Measurements from ENCODE around the gene SCARB1. TPM values are rescaled to one million over a fixed set of nuclear protein-coding genes. Genes with fewer than 3 reads are reported as not detected.

Gene SCARB1
- total and polyA plus RNA-seq, 2 of the 13 experiments (the other 11 are each of a cell fraction or from before 2014, with no cell fraction given), result 63.4 to 160 TPM

DNA sequence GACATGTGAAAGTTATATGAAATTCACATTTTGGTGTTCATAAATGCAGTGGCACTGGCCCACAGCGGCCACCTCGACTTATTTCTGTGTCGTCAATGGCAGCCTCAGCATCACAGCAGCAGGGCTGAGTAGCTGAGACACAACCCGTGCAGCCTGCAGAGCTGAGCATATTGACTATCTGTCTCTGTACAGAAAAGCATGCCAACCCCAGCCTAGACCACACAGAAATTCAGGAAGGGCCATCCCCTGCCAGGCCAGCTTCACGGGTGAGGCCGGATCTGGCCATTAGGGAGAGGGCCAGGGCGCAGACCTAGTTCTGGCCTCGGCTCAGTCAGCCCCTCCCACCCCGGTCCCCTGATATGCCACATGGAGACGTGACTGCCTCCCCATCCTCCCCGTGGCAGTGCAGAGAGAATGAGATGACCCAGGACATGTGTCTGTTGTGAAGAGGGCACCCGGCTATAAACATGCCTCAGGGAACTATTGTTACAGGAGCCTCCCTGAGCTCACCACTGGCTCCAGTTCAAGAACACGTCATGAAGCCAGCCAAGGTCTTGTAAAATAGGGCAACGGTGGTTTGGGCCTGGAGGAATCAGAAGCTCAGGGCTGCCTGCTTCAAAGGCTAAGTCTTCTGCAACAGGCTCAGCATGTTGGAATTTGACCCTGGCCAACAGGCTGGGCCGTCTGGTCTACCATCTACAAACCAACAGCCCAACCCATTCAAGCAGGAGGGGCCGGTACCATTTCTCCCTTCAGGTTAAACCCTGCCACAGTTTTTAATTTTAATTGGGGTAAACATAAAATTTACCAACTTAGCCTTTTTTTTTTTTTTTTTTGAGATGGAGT lies 25.5 kb downstream of the SCARB1 start (continued):
- TF ChIP-seq, protein P1, sequence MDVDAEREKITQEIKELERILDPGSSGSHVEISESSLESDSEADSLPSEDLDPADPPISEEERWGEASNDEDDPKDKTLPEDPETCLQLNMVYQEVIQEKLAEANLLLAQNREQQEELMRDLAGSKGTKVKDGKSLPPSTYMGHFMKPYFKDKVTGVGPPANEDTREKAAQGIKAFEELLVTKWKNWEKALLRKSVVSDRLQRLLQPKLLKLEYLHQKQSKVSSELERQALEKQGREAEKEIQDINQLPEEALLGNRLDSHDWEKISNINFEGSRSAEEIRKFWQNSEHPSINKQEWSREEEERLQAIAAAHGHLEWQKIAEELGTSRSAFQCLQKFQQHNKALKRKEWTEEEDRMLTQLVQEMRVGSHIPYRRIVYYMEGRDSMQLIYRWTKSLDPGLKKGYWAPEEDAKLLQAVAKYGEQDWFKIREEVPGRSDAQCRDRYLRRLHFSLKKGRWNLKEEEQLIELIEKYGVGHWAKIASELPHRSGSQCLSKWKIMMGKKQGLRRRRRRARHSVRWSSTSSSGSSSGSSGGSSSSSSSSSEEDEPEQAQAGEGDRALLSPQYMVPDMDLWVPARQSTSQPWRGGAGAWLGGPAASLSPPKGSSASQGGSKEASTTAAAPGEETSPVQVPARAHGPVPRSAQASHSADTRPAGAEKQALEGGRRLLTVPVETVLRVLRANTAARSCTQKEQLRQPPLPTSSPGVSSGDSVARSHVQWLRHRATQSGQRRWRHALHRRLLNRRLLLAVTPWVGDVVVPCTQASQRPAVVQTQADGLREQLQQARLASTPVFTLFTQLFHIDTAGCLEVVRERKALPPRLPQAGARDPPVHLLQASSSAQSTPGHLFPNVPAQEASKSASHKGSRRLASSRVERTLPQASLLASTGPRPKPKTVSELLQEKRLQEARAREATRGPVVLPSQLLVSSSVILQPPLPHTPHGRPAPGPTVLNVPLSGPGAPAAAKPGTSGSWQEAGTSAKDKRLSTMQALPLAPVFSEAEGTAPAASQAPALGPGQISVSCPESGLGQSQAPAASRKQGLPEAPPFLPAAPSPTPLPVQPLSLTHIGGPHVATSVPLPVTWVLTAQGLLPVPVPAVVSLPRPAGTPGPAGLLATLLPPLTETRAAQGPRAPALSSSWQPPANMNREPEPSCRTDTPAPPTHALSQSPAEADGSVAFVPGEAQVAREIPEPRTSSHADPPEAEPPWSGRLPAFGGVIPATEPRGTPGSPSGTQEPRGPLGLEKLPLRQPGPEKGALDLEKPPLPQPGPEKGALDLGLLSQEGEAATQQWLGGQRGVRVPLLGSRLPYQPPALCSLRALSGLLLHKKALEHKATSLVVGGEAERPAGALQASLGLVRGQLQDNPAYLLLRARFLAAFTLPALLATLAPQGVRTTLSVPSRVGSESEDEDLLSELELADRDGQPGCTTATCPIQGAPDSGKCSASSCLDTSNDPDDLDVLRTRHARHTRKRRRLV (CRISPR knock-in tag; IDR thresholded peaks at IDR 0.05), result no peak
- TF ChIP-seq ZSCAN25 (CRISPR knock-in tag; IDR thresholded peaks at IDR 0.05), result 0 out of 2 replicates have a peak, but pooled peaks have one; percentile 51
- peak; percentile 60 for TF ChIP-seq ZBTB21 (CRISPR knock-in tag; IDR thresholded peaks at IDR 0.05)
- peak; percentile 55; the same call in 1 of the 2 replicates for TF ChIP-seq ZNF280D (CRISPR knock-in tag; IDR thresholded peaks at IDR 0.05)
- TF ChIP-seq POLR2A (IDR thresholded peaks at IDR 0.05; ENCODE audit: insufficient read depth in 1 of 2, low read depth in 2 of 2, low read length in 2 of 2), result peak; percentile 26 to 37; a peak in 2 of 4 replicates
- TF ChIP-seq JUN (CRISPR knock-in tag; IDR thresholded peaks at IDR 0.05), result peak; percentile 88
- no peak for TF ChIP-seq ZNF713 (CRISPR knock-in tag; IDR thresholded peaks at IDR 0.05)
- TF ChIP-seq, protein P2, sequence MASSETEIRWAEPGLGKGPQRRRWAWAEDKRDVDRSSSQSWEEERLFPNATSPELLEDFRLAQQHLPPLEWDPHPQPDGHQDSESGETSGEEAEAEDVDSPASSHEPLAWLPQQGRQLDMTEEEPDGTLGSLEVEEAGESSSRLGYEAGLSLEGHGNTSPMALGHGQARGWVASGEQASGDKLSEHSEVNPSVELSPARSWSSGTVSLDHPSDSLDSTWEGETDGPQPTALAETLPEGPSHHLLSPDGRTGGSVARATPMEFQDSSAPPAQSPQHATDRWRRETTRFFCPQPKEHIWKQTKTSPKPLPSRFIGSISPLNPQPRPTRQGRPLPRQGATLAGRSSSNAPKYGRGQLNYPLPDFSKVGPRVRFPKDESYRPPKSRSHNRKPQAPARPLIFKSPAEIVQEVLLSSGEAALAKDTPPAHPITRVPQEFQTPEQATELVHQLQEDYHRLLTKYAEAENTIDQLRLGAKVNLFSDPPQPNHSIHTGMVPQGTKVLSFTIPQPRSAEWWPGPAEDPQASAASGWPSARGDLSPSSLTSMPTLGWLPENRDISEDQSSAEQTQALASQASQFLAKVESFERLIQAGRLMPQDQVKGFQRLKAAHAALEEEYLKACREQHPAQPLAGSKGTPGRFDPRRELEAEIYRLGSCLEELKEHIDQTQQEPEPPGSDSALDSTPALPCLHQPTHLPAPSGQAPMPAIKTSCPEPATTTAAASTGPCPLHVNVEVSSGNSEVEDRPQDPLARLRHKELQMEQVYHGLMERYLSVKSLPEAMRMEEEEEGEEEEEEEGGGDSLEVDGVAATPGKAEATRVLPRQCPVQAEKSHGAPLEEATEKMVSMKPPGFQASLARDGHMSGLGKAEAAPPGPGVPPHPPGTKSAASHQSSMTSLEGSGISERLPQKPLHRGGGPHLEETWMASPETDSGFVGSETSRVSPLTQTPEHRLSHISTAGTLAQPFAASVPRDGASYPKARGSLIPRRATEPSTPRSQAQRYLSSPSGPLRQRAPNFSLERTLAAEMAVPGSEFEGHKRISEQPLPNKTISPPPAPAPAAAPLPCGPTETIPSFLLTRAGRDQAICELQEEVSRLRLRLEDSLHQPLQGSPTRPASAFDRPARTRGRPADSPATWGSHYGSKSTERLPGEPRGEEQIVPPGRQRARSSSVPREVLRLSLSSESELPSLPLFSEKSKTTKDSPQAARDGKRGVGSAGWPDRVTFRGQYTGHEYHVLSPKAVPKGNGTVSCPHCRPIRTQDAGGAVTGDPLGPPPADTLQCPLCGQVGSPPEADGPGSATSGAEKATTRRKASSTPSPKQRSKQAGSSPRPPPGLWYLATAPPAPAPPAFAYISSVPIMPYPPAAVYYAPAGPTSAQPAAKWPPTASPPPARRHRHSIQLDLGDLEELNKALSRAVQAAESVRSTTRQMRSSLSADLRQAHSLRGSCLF (CRISPR knock-in tag; IDR thresholded peaks at IDR 0.05; ENCODE audit: borderline replicate concordance), result no peak
- TF ChIP-seq TARDBP (CRISPR knock-in tag; IDR thresholded peaks at IDR 0.05), result peak; percentile 42; the same call in 1 of the 2 replicates
- no peak for TF ChIP-seq ZKSCAN8 (CRISPR knock-in tag; IDR thresholded peaks at IDR 0.05; ENCODE audit: borderline replicate concordance)
- no peak for TF ChIP-seq ZFP62 (CRISPR knock-in tag; IDR thresholded peaks at IDR 0.05)
- TF ChIP-seq SIN3A (IDR thresholded peaks at IDR 0.05; ENCODE audit: borderline replicate concordance, low read depth, low read length), result 0 out of 2 replicates have a peak, but pooled peaks have one; percentile 34
- TF ChIP-seq SP4 (CRISPR knock-in tag; IDR thresholded peaks at IDR 0.05), result 0 out of 2 replicates have a peak, but pooled peaks have one; percentile 43
- no peak for TF ChIP-seq DNMT3B (CRISPR knock-in tag; conservative IDR thresholded peaks at IDR 0.05)
- TF ChIP-seq ZNF776 (CRISPR knock-in tag; IDR thresholded peaks at IDR 0.05), result no peak
- TF ChIP-seq ELF3 (CRISPR knock-in tag; IDR thresholded peaks at IDR 0.05), result peak; percentile 59
